Measurements from ENCODE around the gene PUSL1.

Gene PUSL1

DNA sequence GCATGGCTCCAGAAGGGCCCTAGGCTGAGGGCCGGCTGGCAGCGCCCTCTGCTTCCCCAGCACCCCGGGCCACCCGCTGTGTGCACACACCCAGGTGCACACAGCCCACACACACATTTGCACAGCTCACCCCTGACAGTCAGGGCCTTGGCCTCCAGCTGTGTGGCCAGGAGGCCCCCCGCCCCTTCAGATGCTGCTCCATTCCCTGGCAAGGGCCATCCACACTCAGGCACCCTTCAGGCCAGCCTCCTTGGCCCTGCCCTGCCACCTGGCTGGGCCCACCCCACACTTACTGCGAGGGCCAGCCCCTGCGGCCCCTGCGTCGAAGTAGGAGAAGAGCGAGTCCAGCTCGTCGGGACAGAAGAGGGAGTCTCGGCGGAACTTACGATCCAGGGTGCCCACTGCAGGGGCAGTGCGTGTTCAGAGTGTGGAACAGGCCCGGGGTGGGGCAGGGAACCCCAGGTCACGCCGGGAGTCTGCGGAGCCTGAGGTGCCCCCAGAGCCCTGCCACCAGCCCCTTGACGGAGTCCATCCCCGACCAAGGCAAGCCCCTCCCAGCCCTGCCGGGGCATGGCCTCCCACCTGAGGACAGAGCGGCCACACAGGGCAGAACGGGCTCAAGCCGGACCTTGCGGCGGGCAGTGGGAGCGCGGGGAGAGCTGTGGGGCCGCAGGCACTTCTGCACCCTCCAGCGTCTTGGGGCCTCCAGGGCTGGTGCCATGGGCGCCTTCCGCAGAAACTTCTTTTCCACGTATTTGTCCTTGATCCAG, 13.1 kb upstream of the PUSL1 start:
- no peak for DNase-seq (ENCODE audit: low read depth in 3 of 3)

GRCh38 chr1:1296070-1297061, 12.0 kb upstream of the PUSL1 start:
- DNase-seq (ENCODE audit: low read depth in 3 of 3): no peak

GRCh38 chr1:1297802-1298424, 10.5 kb upstream of the PUSL1 start:
- no peak for DNase-seq (ENCODE audit: low read depth in 3 of 3)

DNA sequence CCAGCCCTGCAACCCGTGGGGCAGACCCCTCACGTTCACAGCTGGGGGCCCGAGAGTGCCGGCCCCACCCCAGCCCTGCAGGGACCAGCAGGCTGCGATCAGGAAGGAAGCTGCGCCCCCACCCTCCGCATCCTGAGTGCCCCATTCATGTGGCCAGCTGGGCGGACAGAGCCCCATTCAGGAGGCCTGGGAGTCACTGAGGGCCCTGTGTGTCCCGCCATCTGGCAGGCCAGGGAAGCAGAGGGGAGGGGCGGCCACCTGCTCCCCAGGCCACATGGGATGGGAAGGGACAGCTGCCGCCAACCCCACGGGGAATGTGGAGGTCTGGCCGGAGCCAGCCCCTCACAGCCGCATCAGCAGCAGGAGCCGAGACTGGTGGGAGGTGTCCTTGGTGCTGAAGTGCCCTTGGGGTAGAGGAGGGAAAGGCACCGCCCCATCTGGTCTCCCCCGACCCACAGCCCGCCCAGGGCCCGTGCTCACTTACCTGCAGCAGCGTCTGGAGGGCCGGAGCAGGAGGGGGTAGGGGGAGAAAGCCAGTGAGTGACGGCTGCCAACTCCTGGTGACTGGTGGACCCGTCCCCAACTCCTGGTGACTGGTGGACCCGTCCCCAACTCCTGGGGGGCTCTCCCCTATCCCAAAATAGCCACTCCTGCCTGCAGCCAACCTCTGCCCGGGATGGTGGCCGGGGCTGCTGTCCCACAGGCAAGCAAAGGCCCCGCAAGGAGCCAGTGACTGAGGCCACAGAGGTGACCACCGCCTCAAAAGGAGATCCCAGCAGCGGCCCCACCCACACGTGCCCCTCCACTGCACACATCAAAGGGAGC, 9.3 kb upstream of the PUSL1 start:
- DNase-seq (ENCODE audit: low read depth in 3 of 3): no peak

- no peak for DNase-seq (ENCODE audit: low read depth in 3 of 3)
Measured at GRCh38 chr1:1299686-1300351, 8.6 kb upstream of the PUSL1 start.

- DNase-seq (ENCODE audit: low read depth in 3 of 3): no peak
Measured at GRCh38 chr1:1300352-1300739, 8.1 kb upstream of the PUSL1 start.

DNA sequence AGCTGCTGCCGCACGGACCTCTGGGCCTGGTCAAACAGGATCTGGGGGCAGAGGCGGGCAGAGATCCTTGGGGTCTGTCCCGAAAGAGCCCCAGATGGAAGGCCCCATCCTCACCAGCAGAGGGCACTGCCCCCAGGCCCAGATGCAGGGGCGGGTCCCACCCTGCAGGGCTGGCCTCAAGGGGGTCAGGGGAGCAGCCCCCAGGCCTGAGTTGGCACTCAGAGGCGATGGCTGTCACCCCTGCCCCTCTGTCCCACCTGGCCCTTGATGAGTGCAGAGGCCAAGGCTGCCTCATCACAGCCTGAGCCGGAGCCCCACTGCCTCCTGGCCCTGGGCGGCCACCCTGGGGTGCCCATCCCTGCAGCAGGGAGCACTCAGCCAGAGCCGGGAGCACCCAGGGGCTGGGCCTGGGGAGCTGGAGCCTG, 6.4 kb upstream of the PUSL1 start:
- no peak for DNase-seq (ENCODE audit: low read depth in 3 of 3)

DNA sequence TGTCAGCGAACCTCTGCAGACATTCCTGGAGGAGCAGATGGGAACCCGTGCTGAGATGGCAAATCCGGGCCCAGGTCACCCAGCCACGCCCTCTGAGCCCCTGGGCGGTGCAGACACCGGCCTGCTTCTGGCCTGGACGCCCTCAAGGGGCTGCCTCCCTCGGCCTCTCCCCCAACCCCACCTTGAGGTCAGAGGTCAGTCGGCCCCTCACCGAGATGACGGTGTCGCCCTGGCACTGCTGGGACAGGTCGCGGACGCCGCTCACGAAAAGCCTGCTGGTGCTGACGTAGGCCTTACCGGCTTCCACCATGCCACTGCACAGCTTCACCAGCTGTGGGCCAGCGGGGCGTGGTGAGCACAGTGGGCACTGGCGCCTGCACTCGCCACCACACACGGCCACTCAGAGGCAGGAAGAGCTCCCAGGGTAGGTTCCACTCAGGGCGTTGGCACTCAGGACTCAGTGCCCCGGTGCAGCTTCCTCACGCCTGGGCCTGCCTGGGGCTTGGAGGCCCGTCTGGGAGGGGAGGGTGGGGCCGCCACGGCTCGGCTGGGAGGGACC, 5.4 kb upstream of the PUSL1 start:
- DNase-seq (ENCODE audit: low read depth in 3 of 3): no peak

DNA sequence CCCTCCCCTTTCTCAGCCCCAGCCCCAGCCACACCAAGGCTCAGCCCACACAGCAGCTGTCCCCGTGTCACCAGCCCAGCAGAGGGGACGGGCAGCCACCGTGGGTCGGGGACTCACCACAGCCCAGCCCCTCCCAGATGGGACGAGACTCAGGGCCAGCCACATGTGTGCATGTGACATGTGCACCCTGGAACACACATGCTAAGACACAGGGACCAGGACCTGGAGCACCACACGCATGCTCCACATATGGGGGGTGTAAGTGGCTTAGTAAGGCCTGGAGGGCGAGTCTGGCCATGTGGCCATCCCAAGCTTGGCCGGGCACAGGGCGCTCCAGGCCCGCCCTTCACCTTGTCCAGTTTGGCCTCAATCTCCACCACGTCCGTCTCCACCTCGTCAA, 4.7 kb upstream of the PUSL1 start:
- no peak for DNase-seq (ENCODE audit: low read depth in 3 of 3)

- no peak for DNase-seq (ENCODE audit: low read depth in 3 of 3)
Measured at GRCh38 chr1:1304331-1305299, 3.8 kb upstream of the PUSL1 start.

GRCh38 chr1:1305300-1306069, 2.9 kb upstream of the PUSL1 start:
- DNase-seq (ENCODE audit: low read depth in 3 of 3): peak; percentile 50 to 65 (median 59)

DNA sequence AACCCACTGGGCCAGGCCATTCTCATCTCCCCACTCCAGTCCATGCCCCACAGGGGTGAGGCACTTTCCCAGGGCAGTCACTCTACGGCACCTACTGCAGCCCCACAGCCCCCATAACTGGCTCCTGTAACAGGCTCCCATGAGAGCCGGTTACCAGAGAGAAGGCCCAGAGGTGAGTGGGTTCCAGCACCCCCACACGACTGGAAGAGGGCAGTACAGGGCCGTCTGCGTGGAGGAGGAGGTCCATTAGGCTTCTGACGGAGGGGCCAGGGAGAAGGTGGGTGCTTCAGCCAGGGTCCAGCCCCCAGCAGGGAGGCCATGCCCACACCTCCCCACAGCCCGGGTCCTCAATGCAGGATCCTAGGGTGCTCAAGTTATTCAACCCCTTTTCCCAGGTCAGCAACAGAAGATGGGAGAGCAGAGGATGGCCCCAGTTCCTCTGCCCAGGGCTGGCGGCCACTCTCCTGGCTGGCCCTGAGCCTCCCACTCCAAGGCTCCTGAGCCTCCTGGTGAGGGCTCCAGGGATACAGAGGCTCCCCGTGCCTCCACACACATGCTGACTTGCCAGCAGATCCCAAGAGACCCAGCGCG, 2.2 kb upstream of the PUSL1 start:
- no peak for DNase-seq (ENCODE audit: low read depth in 3 of 3)

GRCh38 chr1:1306661-1307260, 1.6 kb upstream of the PUSL1 start:
- no peak for DNase-seq (ENCODE audit: low read depth in 3 of 3)

DNA sequence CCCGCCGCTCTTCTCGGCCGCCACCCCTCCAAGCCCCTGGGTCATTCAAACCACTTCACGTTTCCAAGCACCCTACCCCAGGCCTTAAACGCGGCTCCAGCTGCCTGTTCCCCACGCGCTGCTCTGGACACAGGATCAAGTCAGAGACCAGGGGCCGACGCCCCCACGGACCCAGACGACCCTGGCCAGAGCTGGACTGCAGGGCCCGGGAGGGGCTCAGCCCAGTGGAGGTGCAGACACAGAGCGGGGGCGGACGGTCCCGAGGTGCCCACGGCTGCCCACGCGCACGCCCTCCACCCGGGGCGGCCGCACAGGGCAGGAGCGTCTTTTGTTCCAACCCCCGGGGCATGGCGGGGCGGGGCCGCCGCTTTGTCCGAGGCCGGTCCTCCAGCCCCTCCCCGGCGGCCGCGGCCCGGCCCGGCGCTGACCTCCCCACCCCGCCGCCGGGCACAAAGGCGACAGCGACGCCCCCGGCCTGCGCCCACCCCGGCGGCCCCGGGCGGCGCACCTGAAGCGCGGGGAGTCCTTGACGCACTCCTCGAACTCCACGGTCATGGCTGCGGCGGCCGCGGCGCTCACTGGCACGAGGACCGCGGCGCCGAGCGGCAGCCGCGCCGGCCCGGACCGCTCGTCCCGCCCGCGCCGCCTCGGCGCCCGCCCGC, 1.0 kb upstream of the PUSL1 start:
- no peak for DNase-seq (ENCODE audit: low read depth in 3 of 3)

DNA sequence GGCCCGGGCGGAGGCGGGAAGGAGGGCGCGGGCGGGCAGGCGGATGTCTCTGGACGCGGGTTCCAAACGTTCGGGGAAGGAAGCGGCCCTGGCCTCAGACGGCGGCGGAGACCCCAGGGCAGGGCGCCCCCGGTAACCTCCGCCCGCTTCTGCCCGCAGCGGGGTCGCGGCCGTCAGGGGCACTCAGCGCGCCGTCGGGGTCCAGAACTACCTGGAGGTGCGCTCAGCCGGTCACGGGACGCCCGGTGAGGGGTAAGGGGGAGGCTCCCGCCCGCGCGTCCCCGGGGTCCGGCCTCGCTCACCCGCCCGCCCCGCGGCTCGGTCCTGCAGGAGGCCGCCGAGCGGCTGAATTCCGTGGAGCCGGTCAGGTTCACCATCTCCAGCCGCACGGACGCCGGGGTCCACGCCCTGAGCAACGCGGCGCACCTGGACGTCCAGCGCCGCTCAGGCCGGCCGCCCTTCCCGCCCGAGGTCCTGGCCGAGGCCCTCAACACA, 406 bp downstream of the PUSL1 start:
- DNase-seq (ENCODE audit: low read depth in 3 of 3): no peak

- DNase-seq (ENCODE audit: low read depth in 3 of 3): no peak
Measured at GRCh38 chr1:1309251-1310108, 1.1 kb downstream of the PUSL1 start.

All from stimulated activated CD4-positive, alpha-beta T cell treated with anti-CD3 and anti-CD28 coated beads, TNF-alpha, amount 100 ng/mL, for 4 hours (primary cell).